NCI-H446 treated with DMSO at 0.1 percent for 48 hours (cell line): ENCODE measurements around the gene PHYH.
"Not testable (repeated sequence)": the region's sequence is repeated elsewhere in the genome, so short reads cannot be mapped to it uniquely, and the experiment has no call there.

Source experiments
- DNase-seq: peaks from one replicate; lab custom pipeline; 2025; lab: John Stamatoyannopoulos, UW

PHYH gene

GRCh38 chr10:13299437-13300287 lies at the start of gene PHYH:
Gene PHYH, minus strand, starts transcription at chr10:13300064. Its CDS starts 22 bp downstream, at chr10:13300042.
- peak; percentile 33 for DNase-seq

GRCh38 chr10:13348216-13349017 lies 48.6 kb upstream of the PHYH start, which contains the start of gene SEPHS1:
Gene SEPHS1, minus strand, starts transcription at chr10:13348293. Its CDS starts 3,343 bp downstream, at chr10:13344950.
- DNase-seq = peak; percentile 57

GRCh38 chr10:13347500-13348156 lies 47.8 kb upstream of the PHYH start:
- peak; percentile 57 for DNase-seq

- DNase-seq = no peak
Observed at GRCh38 chr10:13347043-13347499, 47.2 kb upstream of the PHYH start.

- peak; percentile 17 for DNase-seq
Observed at GRCh38 chr10:13346283-13347042, 46.6 kb upstream of the PHYH start.

GRCh38 chr10:13340626-13341376 lies 40.9 kb upstream of the PHYH start:
- DNase-seq = no peak

GRCh38 chr10:13340068-13340467 lies 40.2 kb upstream of the PHYH start:
- no peak for DNase-seq

GRCh38 chr10:13338390-13339110 lies 38.7 kb upstream of the PHYH start:
- DNase-seq = no peak

- no peak for DNase-seq
Observed at GRCh38 chr10:13337827-13338196, 37.9 kb upstream of the PHYH start.

GRCh38 chr10:13337128-13337826 lies 37.4 kb upstream of the PHYH start:
- no peak for DNase-seq

GRCh38 chr10:13335881-13336280 lies 36.0 kb upstream of the PHYH start:
- peak; percentile 49 for DNase-seq

GRCh38 chr10:13334556-13334955 lies 34.7 kb upstream of the PHYH start:
- no peak for DNase-seq

- no peak for DNase-seq
Observed at GRCh38 chr10:13331646-13332045, 31.8 kb upstream of the PHYH start.

- not testable (repeated sequence) for DNase-seq
Observed at GRCh38 chr10:13330980-13331379, 31.1 kb upstream of the PHYH start.

GRCh38 chr10:13329565-13329964 lies 29.7 kb upstream of the PHYH start:
- DNase-seq = no peak

GRCh38 chr10:13328613-13329012 lies 28.7 kb upstream of the PHYH start:
- DNase-seq = no peak

- no peak for DNase-seq
Observed at GRCh38 chr10:13328126-13328525, 28.3 kb upstream of the PHYH start.

GRCh38 chr10:13327534-13327933 lies 27.7 kb upstream of the PHYH start:
- no peak for DNase-seq

- no peak for DNase-seq
Observed at GRCh38 chr10:13322615-13323148, 22.8 kb upstream of the PHYH start.
